NCI-H345 (cell line): Measurements from ENCODE around the gene TUBB2A.
"Not testable (repeated sequence)": the region's sequence is repeated elsewhere in the genome, so short reads cannot be mapped to it uniquely, and the experiment has no call there.

Experiments
- DNase-seq: peaks from one replicate; lab custom pipeline; 2025; lab: John Stamatoyannopoulos, UW

The TUBB2A gene

DNA sequence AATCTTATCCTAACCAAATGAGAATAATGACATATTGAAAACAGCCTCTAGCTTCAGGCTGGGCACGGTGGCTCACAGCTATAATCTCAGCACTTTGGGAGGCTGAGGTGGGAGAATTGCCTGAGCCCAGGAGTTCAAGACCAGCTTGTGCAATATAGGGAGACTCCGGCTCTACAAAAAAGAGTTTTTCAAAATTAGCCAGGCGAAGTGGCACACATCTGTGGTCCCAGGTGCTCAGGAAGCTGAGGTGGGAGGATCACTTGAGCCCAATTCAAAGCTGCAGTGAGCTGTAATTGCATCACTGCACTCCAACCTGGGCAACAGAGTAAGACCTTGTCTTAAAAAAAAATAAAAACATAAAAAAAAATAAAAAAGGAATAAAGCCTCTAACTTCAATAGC is 4.7 kb downstream of the TUBB2A start:
- DNase-seq = no peak

DNA sequence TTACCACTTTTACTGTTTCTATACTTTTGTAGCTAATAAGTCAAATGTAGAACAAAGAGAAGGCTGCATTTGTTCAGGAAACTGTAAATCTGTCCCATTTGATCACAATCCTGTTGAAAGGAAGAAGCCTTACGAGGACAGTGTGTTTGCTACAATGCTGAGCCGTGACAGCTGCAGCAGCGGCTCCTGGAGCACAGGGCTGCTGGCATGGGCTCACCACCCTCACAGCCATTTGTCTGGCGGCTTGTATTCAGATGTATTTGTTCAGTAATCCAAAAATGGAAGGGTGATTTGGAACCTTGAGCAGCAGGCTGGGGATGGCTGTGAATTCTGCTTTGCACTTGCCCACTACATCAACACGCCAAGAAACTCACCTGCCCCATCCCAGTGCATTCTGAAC is 5.7 kb downstream of the TUBB2A start:
- DNase-seq = no peak

DNA sequence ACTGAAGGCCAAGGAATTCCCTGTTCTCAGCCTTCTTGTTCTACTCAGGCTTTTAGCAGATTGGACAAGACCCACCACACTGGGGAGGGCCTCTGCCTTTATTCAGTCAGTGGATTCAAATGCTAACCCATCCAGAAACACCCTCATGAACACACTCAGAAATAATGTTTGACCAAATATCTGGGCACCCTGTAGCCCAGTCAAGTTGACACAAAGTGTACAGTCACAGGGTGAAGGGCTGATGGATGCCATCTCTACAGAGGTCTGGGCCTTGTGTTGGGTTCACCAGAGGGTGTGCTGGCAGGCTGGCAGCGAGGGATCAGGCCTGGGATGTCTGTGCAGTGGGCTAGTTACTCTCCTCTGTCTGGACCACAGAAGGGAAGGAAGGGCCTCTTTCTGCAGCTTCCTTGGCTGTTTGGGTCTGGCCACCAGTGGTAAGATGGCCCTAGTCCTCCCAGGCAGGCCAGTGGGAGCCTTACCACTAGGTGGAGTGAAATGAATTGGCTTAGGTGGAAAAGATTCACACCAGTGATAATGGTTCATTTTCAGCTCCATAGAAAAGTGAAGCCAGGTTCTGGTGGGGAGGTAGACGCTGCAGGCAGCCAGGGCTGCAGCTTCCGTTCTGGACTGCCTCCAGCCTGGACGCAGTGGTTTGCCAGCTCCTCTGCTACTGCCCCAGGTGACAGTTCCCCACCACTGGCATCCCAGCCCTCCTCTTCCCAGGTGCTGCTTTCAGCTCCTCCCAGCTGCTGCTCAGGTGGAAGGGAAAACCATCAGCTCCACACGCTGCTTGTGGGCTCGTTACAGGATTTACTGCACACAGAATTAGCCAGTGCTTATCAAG is 9.2 kb downstream of the TUBB2A start:
- DNase-seq = no peak

DNA sequence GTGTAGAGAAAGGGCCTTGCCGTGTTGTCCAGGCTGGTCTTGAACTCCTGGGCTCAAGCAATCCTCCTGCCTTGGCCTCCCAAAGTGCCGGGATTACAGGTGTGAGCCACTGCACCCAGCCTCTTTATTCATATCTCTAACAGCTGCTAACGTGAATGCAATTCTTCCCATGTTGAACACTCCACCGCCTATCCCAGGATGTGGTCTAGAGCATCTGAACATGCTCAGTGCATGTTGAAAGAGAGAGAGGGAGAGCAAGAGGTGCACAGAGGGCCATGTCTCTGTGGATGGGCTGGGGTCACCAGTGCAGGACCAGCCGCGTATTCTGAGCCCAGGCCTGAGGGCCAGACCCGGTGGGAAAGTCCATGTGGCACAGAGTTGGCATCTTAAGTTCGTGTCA is 12.8 kb downstream of the TUBB2A start:
- no peak for DNase-seq

DNA sequence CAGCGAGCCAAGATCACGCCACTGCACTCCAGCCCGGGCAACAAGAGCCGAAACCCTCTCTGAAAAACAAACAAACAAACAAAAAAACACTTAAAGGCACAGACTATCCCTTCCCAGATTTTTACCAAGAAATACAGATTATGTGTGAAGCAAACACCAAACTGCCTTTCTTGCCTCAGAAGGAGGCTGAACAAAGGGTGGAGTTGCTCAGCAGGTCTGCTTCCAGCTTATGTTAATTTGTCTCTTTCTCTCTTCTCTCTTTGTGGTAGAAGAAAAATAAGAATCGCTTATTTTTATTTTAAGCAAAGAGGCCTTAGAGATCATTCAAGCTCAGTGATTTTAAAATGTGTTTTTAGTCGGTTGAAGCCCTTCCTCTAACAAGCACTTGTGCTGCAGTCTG is 14.2 kb downstream of the TUBB2A start:
- DNase-seq = no peak

DNA sequence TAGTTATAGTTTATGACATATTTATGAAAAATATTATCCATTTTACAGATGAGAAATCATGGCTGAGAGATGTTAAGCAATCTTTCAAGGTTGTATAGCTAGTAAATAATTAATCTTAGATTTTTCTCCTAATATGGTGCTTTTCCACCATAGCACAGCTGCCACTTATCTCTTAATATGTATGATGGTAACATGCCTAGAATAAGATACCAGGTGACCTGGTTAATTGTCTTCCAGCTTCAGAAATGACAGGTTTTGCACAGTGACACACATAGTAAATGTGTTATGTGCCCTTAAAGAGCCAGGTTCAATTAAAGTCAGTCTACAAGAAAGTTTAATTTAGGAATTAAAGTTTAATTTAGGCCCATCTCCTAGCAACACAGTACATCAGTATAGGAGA is 14.8 kb downstream of the TUBB2A start:
- DNase-seq = no peak

DNA sequence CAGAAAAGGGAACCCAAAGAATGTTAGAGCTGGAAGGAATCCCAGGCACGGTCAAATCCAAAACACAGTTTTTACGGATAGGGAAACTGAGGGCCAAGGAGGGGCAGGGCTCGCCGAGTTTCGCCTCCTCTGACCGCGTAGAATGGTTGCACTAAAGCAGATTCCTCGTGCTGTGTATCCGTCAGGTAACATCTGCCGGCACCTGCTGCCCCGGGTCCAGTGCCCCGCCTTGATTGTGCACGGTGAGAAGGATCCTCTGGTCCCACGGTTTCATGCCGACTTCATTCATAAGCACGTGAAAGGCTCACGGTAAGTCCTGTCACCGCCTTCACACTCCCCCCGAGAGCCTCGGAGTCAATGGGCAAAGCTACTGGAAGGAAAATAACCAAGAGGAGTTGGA is 17.1 kb downstream of the TUBB2A start:
- no peak for DNase-seq

DNA sequence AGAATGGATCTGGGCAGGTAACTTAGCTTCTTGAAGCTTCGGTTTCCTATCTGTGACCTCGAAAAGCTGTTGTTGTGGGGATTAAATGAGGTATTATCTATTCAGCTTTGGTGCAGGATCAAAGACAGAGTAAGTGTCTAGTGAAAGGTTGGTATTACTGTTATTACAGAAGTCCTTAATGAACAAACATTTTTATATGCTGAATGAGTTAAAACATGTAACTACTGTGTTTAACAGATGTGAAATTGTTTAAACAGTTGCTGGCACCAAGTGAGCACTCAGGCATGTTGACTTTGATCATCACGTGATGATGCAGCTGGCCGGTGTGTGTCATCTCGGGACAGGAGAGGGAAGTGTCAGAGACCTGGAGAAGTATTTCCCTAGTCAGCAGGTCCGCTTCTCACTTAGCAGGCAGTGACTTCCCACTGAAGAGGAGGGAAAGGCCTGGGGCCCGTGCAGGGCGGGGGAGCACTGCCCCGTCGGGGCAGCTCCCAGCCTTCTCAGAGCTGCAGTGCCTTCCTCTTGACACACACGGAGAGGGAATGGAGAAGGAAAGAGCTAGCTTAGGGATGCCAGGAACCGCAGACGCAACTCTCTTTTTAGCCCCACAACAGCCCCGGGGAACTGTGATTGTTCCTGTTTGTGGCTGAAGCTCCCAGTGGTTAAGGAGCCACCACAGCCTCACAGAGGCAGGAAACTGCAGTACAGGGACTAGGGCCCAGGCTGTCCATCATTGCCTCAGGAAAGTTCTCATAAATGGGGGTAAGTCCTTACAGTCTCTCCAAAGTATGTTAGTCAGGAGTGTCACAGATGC is 18.0 kb downstream of the TUBB2A start:
- peak; percentile 53 for DNase-seq

DNA sequence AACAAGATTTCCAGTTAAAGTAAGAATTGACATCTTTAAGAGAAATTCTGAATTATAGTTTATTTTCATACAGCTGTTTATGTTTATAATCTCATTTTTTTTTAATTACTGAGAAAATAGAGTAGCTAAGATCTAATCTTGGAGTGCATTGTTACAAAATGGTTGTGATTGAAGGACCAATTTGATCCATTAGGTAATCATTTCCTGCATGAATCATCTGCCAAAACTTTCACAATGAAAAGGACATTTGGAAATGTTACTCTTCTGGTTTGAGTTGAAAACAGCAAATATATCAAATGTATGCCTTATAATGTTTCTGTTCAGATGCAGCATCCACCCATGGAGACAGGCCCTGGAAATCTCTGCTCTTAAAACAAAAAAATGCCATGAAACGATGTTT is 19.0 kb downstream of the TUBB2A start:
- DNase-seq = no peak

DNA sequence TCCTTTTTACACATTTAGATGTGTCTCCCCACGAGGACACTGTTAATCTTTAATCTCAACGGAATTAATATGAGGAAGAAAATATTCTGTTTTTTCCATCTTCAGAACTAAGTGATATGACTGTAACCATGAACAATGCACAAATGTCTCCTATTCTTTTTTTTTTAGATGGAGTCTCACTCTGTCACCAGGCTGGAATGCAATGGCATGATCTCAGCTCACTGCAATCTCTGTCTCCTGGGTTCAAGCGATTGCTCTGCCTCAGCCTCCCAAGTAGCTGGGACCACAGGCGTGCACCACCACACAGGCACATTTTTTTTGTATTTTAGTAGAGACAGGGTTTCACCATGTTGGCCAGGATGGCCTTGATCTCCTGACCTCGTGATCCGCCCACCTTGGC is 19.5 kb downstream of the TUBB2A start:
- DNase-seq = not testable (repeated sequence)

DNA sequence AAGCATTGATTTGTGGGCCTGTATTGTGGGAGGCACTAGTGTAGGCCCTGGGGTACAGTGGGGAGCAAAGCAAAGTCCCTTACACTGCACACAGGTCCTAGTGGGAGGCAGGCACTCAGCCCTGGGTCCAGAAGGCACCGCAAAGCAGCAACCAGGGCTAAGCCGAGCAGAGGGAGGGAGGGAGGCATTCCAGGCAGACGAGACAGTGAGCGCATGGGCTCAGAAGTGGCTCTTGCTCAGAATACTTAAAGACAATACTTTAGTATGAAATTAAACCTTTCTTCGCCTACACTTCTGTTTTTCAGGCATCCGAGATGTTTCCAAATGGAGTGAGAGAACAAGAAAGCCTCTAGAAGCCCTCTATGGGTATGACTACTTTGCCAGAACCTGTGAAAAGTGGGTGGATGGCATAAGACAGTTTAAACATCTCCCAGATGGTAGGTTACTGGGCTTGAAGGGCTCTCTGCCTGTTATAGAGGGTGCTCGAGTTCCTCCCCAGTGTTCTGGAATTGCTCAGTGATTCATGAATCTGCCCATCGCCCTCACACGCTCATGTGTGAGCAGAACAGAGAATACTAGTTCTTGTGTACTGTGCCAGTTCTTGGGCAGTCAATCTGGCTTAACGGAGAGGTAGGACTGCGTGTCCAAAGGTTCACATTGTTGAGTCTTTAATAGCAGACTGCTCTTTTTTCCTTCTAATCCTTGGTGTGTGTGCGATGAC is 20.1 kb downstream of the TUBB2A start:
- no peak for DNase-seq

DNA sequence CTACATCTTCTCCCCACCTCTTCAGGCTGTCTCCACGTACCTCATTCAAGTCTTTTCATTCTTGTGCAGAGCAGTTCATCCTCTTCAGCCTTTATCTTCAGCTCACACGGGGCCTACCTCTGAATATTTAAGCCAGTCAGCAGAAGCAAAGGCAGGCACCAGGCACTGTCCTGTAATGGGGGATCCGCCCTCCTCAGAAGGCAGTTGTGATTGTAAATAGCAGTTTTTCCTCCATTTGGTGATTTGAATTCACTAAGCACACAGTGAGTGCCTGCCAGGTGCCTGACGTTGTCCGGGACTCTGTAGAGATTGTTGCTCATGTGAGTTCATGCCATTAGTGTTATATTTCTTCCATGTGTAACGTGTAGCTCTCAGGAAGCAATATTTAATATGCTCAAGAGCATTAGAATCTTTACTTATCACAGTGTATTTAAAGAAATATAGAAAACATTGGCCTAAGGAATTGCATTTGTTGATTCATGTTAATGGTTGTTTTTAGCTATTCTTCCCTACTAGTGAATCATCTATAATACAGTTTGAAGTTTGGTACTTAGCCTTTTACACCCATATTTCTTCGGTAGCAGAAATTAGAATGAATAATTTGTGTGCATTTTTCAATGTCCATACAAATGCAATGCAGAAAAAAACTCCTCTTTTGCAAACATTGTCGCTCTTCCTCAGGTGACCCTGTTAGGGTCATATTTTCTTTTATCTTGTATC is 20.9 kb downstream of the TUBB2A start:
- no peak for DNase-seq

DNA sequence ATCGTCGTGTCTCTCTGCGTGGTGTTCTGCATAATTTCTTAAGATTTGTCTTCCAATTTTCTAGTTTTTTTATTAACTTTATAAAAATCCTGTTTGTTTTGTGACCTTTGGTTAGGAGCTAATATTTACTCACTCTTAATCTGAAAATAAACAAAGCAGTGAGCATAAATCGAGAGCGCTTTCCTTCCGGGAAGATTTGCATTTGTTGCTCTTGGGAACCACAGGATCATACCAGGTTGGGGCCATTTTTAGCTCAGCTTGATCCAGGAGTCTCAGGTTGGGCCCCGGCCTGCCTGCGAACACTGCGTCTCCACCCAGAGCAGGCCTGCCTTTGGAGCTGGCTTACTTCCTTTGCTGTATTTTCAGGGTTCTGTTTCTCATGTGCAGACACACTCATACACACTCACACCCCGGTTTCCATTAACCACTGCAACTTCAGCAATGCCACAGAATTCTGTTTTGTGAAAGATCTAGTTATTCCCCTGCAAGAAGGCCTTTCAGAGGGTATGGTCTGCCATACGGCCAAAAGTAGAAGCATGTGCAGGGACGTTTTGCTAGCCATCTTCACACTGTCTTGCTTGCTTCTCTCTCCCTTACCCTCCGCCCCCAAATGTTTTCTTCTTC is 21.6 kb downstream of the TUBB2A start:
- no peak for DNase-seq

DNA sequence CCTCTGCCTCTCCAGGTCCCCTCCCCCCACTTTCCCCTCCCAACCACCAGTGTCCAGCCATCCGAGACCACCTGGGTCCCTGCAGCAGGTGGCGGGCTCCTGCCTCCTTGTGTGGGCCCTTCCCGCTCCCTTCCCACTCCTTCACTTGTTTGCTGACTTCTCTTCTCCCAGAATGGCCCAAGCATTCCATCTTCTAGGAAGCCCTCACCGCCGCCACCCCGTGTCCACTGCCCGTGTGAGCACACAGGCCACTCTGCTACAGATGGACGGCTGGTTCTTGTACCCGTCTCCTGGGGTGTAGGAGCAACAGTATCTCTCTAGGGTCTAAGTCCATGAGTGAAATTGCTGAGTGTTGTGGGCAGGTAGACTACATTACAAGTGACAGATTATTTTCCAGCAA is 23.8 kb downstream of the TUBB2A start:
- no peak for DNase-seq

DNA sequence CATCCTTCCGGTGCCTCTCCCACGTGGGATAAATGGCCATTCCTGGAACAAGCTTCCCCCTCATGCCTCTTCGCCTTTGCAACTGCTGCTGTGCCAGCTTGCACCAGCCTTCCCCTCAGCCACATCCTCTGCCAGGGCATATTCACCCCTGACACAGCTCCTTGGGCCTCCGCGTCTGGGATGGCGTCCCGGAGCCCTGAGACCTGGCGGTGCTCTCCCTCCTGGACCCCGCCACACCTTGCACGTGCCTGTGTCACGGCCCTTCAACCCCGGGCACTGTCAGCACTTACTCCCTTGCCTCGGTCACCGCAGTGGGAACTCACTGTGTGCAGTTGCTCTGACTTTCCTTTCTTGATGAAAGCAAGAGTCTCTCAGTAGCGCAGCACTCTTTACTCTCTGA is 25.6 kb downstream of the TUBB2A start:
- no peak for DNase-seq

DNA sequence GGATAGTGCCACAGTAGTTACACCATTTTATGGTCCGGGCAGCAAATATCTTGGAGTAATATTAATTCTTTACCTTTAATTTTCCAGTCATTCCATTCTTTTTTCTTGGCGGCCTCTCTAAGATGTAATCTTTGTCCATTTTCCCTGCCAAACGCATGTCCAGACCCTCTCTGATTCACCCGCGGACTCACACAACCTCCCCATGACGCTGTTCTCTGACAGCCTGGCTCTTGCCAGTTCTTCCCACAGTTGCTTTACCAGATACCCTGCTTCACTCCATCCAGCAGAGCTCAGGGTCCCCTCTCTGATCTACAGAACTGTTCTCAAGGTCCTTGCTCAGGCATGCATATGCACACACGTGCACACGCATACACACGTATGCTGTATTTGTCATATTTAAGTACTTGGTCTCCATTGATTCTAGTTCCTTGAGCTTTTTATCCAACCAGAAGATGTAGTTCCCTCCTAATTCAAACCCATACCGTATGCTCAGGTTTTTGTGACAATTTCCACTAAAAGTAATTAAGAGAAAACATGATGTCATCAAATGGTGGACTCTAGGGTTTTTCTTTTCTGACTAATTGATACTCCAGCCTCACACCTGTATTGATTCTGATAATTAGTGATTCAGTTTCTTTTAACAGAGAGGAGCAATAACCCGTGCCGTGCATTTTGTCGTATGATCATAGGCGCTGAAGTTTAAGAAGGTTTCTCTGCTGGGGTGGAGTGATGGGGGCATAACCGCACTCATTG is 28.8 kb downstream of the TUBB2A start:
- no peak for DNase-seq

DNA sequence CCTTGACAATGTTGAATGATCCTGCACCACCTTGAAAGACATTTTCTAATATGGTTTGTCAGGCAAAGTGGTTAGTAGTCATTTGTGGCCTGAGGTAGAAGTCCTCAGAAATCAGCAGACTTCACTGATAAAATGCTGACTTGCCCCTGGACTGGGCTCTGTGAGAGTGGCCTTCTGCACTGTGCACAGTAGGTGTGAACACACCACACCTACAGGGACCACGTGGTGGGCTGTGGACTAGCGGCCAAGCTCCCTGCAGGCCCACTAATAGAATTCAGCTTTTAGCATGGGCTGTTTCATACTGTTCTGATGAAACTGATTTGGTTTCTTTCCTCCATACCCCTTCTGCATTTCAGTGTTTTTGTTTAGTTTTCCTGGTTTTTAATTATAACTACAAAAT is 31.5 kb downstream of the TUBB2A start:
- no peak for DNase-seq

DNA sequence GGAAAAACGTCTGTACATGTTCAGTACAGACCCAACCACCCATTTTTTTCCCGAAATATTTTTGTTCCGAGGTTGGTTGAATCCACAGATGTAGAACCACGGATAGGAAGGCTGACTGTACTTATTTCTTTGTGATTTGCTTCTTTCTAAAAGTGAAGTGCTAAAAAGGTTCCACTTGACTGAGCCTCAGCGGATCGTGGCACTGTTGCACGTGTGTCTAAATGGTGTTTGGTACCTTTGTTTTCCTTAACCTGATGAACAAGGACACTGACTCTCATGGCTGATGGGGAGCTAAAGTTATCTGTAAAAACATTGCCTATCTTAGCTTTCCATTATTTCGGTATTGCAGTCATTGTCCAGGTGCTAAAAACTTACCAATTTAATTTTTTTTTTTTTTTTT is 32.7 kb downstream of the TUBB2A start:
- peak; percentile 0 for DNase-seq

DNA sequence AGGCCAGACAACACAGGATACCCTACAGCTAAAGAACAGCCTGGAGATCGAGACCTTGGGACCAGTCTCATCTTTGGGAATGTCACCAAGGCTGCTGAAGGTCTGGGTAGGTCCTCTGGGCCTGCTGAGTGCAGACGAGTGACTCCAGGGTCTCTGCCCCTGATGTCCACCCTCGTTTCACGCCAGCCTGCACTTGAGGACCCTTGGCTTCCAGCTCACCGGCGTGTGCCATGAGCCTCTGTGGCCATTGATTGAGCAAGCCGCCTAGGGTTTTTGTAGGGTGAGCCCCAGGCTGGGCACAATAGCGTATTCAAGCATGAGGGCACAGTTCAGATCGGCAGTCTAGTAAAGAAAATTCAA is 34.5 kb downstream of the TUBB2A start:
- DNase-seq = no peak

DNA sequence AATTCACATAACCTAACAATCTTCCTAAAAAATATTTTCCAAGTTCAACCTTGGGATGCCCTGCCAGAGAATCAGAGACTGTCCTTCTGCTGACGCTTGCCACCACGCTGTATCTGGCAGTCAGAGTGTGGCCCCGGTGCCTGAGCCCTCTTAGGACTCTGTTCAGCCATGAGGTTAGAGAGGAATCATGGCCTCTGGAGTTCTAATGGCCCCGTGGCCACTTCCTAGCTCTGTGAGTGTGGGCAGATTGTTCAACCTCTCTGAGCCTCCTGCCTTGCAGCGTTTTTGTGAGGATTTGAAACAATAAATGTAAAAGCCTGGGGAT is 36.6 kb downstream of the TUBB2A start:
- DNase-seq = no peak

DNA sequence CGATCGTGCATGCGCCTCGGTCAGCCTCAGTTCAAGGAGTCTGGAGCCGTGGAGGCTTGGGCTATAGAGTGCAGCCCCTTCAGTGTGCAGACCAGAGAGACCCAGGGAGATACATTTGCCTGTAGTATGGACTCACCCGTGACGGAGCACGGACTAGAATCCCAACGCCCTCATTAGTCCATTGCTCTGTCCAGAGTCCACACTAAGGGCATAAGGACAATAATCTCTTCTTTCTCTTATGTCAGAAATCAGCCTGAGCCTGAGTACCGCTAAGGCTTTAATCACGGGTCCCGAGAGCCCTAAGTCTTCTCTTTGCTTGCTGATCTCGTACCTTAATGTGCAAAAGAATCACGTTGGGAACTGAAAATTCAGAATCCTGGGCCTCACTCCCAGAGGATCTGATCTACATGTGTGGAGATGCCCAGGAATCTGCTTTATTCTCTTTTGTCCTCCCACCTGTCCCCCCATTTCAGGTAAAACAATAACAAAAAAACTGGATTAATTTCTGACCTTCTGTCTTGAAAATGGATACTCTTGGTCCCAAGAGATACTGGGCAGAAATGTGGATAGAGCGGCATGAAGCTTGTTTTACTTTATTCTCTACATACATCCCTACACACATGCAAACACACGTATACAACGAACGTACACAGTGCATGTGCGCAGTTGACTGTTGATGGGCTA is 38.2 kb downstream of the TUBB2A start:
- DNase-seq = no peak
